Panc1 (cell line): ENCODE measurements around the gene GEMIN7. TPM values are rescaled to one million over a fixed set of nuclear protein-coding genes. Genes with fewer than 3 reads are reported as not detected.
A peak's percentile ranks its signal among the peaks of the same experiment; 100 is the strongest.

Experiments
- ATAC-seq: fragments of 200-7000 bp; cut with Tn5 transposase; 2 replicates; pipeline ENCODE4 v1.9.1; 2020; ENCODE audit warnings: mild to moderate bottlenecking, moderate library complexity
- BruUV-seq: library from RNA; stranded (reverse); fragments of 400-500 nt; replicated peaks from 2 replicates; lab custom pipeline; 2021; lab: Mats Ljungman, UMichigan
- CTCF ChIA-PET: fragments of 300-600 bp; sonication (Branson Sonifier 250); formaldehyde crosslinking; loops from one replicate; lab custom pipeline; 2022; ENCODE audit warnings: antibody characterized with exemption; lab: Charles Lee
- POLR2A ChIA-PET: fragments of 300-600 bp; sonication (Branson Sonifier 250); formaldehyde crosslinking; loops from one replicate; lab custom pipeline; 2022; ENCODE audit warnings: antibody characterized with exemption; lab: Charles Lee
- DNase-seq: peaks from one replicate; pipeline ENCODE4 v3.0.0-alpha.2; 2010; ENCODE audit warnings: low read depth, low spot score
- H3K27ac ChIP-seq: 2 replicates; pipeline ENCODE4 v1.5.1; 2011; ENCODE audit warnings: mild to moderate bottlenecking, low read length, inconsistent platforms
- H3K27me3 ChIP-seq: fragments of 200-500 bp; sonication (Bioruptor generic); 2 replicates; pipeline ENCODE4 v1.6.0; 2014; ENCODE audit warnings: low read length, inconsistent platforms; ENCODE audit not compliant: control insufficient read depth, insufficient read depth
- H3K36me3 ChIP-seq: fragments of 200-500 bp; sonication (Bioruptor generic); 2 replicates; pipeline ENCODE4 v1.5.1; 2014; ENCODE audit warnings: inconsistent platforms, mild to moderate bottlenecking, low read length, moderate library complexity; ENCODE audit not compliant: control insufficient read depth, insufficient read depth
- H3K4me1 ChIP-seq: 2 replicates; pipeline ENCODE4 v1.5.1; 2011; ENCODE audit warnings: inconsistent platforms, mild to moderate bottlenecking, low read length, moderate library complexity; ENCODE audit not compliant: control insufficient read depth, insufficient read depth
- H3K4me3 ChIP-seq, 2 experiments: 2 replicates each; pipeline ENCODE4 v1.5.1; 2011 to 2012; ENCODE audit warnings: low read depth in 2 of 2, low read length in 2 of 2, mild to moderate bottlenecking in 2 of 2, inconsistent platforms in 1 of 2, moderate library complexity in 1 of 2
- H3K9me3 ChIP-seq: fragments of 200-500 bp; sonication (Bioruptor generic); 2 replicates; pipeline ENCODE4 v1.5.1; 2014; ENCODE audit warnings: low read depth, mild to moderate bottlenecking, inconsistent platforms, low read length, moderate library complexity; ENCODE audit not compliant: control insufficient read depth, insufficient read depth
- POLR2AphosphoS5 ChIP-seq: IDR thresholded peaks from 2 replicates; pipeline ENCODE4 v1.6.1; 2012; ENCODE audit warnings: mild to moderate bottlenecking, low read depth, low read length, moderate library complexity
- SIN3A ChIP-seq: IDR thresholded peaks from 2 replicates; pipeline ENCODE4 v1.6.1; 2012; ENCODE audit warnings: low read depth, mild to moderate bottlenecking, low read length, moderate library complexity, borderline replicate concordance; ENCODE audit not compliant: insufficient read depth
- TCF7L2 ChIP-seq: IDR thresholded peaks from 2 replicates; pipeline ENCODE4 v1.6.1; 2011; ENCODE audit warnings: mild to moderate bottlenecking, low read depth, low read length, inconsistent platforms
- in situ Hi-C: cut with HindIII; loops from 2 replicates; pipeline ENCODE4 v1.10.0; 2016; ENCODE audit warnings: low sequenced_read_pairs, low pct_unique_long_range_greater_than_20kb
- intact Hi-C: fragments of 100-400 bp; cut with micrococcal nuclease; formaldehyde crosslinking; loops from one replicate; pipeline ENCODE4 v1.10.0; 2022; ENCODE audit not compliant: unreplicated experiment
- total RNA-seq: library from RNA; stranded (reverse); gene quantifications from one replicate; pipeline ENCODE4 v1.2.1, GENCODE V29; 2021; ENCODE audit not compliant: unreplicated experiment
- TF ChIP-seq, protein P1 (sequence below): fragments of 450-650 bp; IDR thresholded peaks from 2 replicates; pipeline ENCODE4 v1.5.1; 2017; ENCODE audit warnings: mild to moderate bottlenecking
- TF ChIP-seq, protein P2 (sequence below), 2 experiments: IDR thresholded peaks; 2 replicates each; pipeline ENCODE4 v1.6.1; 2011 to 2012; ENCODE audit warnings: low read depth in 2 of 2, control low read depth in 1 of 2, low read length in 1 of 2, mild to moderate bottlenecking in 1 of 2, moderate library complexity in 1 of 2; ENCODE audit not compliant: insufficient read depth in 1 of 2

The GEMIN7 gene
- total RNA-seq, 1 experiment from 2014 or later, result 29.5 TPM

GRCh38 chr19:45071969-45072790, 6.9 kb upstream of the GEMIN7 start:
- no peaks in the 10 kb centered on the region for H3K9me3 ChIP-seq
- H3K36me3 ChIP-seq, result no peaks in the 10 kb centered on the region; the same call in 1 of the 2 replicates
- no peak for ATAC-seq
- DNase-seq, result no peak
- H3K4me3 ChIP-seq, result no peak overlapping the region
- intact Hi-C loops, result no loop called here
- H3K27me3 ChIP-seq, result no peaks in the 10 kb centered on the region
- in situ Hi-C loops, result no loop called here
- H3K27ac ChIP-seq, result no peak overlapping the region
- CTCF ChIA-PET, result no interaction called here
- BruUV-seq, result no TSS peak
- peaks cover 13% of the 10 kb centered on the region for H3K4me1 ChIP-seq
- TF ChIP-seq SIN3A, result no peak
- TF ChIP-seq TCF7L2, result no peak
- TF ChIP-seq, protein P1, sequence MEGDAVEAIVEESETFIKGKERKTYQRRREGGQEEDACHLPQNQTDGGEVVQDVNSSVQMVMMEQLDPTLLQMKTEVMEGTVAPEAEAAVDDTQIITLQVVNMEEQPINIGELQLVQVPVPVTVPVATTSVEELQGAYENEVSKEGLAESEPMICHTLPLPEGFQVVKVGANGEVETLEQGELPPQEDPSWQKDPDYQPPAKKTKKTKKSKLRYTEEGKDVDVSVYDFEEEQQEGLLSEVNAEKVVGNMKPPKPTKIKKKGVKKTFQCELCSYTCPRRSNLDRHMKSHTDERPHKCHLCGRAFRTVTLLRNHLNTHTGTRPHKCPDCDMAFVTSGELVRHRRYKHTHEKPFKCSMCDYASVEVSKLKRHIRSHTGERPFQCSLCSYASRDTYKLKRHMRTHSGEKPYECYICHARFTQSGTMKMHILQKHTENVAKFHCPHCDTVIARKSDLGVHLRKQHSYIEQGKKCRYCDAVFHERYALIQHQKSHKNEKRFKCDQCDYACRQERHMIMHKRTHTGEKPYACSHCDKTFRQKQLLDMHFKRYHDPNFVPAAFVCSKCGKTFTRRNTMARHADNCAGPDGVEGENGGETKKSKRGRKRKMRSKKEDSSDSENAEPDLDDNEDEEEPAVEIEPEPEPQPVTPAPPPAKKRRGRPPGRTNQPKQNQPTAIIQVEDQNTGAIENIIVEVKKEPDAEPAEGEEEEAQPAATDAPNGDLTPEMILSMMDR, result no peak
- TF ChIP-seq, protein P2, sequence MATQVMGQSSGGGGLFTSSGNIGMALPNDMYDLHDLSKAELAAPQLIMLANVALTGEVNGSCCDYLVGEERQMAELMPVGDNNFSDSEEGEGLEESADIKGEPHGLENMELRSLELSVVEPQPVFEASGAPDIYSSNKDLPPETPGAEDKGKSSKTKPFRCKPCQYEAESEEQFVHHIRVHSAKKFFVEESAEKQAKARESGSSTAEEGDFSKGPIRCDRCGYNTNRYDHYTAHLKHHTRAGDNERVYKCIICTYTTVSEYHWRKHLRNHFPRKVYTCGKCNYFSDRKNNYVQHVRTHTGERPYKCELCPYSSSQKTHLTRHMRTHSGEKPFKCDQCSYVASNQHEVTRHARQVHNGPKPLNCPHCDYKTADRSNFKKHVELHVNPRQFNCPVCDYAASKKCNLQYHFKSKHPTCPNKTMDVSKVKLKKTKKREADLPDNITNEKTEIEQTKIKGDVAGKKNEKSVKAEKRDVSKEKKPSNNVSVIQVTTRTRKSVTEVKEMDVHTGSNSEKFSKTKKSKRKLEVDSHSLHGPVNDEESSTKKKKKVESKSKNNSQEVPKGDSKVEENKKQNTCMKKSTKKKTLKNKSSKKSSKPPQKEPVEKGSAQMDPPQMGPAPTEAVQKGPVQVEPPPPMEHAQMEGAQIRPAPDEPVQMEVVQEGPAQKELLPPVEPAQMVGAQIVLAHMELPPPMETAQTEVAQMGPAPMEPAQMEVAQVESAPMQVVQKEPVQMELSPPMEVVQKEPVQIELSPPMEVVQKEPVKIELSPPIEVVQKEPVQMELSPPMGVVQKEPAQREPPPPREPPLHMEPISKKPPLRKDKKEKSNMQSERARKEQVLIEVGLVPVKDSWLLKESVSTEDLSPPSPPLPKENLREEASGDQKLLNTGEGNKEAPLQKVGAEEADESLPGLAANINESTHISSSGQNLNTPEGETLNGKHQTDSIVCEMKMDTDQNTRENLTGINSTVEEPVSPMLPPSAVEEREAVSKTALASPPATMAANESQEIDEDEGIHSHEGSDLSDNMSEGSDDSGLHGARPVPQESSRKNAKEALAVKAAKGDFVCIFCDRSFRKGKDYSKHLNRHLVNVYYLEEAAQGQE (IDR thresholded peaks at IDR 0.05; ENCODE audit: insufficient read depth in 1 of 2, low read depth in 2 of 2, low read length in 1 of 2), result no peak
- TF ChIP-seq POLR2AphosphoS5, result no peak
- POLR2A ChIA-PET, result no interaction called here

- ChIA-PET CTCF (no interaction called here), POLR2A (no interaction called here)
- in situ Hi-C loops, result no loop called here
- no TSS peak for BruUV-seq
- intact Hi-C loops, result no loop called here
- H3K9me3 ChIP-seq, result no peaks in the 10 kb centered on the region
- H3K27me3 ChIP-seq, result no peaks in the 10 kb centered on the region
- H3K4me3 ChIP-seq, result peak overlapping the region; percentile 66 to 67
- peaks cover 4% of the 10 kb centered on the region; the same call in 1 of the 2 replicates for H3K36me3 ChIP-seq
- DNase-seq, result no peak
- no peak for TF ChIP-seq SIN3A
- no peak for TF ChIP-seq POLR2AphosphoS5
- TF ChIP-seq, protein P1, result no peak
- TF ChIP-seq, protein P2 (IDR thresholded peaks at IDR 0.05; ENCODE audit: insufficient read depth in 1 of 2, low read depth in 2 of 2, low read length in 1 of 2), result no peak
- no peak for TF ChIP-seq TCF7L2
- H3K4me1 ChIP-seq, result peaks cover 18% of the 10 kb centered on the region
- peak; percentile 5 for ATAC-seq
- H3K27ac ChIP-seq, result peak overlapping the region; percentile 79
Measured at GRCh38 chr19:45074744-45075300, 4.2 kb upstream of the GEMIN7 start.
